Kidney epithelial cell (primary cell): ENCODE results near the gene COX7B2. TPM values are rescaled to one million over a fixed set of nuclear protein-coding genes. Genes with fewer than 3 reads are reported as not detected.

Source experiments
- DNase-seq: peaks from one replicate; pipeline ENCODE4 v3.0.0-alpha.2; 2010; ENCODE audit warnings: low read depth
- H3K27me3 ChIP-seq: 2 replicates; pipeline ENCODE4 v1.6.0; 2011; ENCODE audit warnings: low read length; ENCODE audit not compliant: control insufficient read depth, insufficient read depth
- H3K36me3 ChIP-seq: 2 replicates; pipeline ENCODE4 v1.5.1; 2011; ENCODE audit warnings: low read length; ENCODE audit not compliant: control insufficient read depth, insufficient read depth
- H3K4me3 ChIP-seq: 2 replicates; pipeline ENCODE4 v1.5.1; 2011; ENCODE audit warnings: low read depth, mild to moderate bottlenecking, control low read depth, low read length
- total RNA-seq: library from RNA; depleted of rRNA; stranded (reverse); fragments of >200 nt; gene quantifications from 2 replicates; pipeline ENCODE4 v1.2.3, GENCODE V29; 2015
- TF ChIP-seq, protein P1 (sequence below): IDR thresholded peaks from 2 replicates; pipeline ENCODE4 v1.5.1; 2011; ENCODE audit warnings: mild to moderate bottlenecking, moderate library complexity, low read length, control low read depth, inconsistent platforms; ENCODE audit not compliant: insufficient read depth, poor library complexity, severe bottlenecking

Gene COX7B2
- total RNA-seq, 1 donor from 2014 or later, result not detected

DNA sequence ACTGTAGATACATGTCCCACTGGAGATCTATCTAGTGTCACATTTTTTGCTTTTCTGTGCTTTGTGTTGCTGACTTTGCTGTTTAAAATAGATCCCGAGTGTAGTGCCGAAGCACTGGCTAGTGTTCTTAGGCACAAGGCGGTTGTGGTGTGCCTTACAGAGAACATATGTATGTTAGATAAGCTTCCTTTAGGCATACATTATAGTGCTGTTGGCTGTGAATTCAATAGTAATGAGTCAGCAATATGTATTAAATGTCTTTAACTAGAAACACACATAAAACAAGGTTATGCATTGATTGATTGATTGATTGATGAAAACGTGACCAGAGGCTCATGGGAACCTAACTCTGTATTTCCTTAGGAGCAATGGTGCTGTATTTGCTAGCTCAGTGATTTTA is 56.2 kb downstream of the COX7B2 start:
- TF ChIP-seq, protein P1, sequence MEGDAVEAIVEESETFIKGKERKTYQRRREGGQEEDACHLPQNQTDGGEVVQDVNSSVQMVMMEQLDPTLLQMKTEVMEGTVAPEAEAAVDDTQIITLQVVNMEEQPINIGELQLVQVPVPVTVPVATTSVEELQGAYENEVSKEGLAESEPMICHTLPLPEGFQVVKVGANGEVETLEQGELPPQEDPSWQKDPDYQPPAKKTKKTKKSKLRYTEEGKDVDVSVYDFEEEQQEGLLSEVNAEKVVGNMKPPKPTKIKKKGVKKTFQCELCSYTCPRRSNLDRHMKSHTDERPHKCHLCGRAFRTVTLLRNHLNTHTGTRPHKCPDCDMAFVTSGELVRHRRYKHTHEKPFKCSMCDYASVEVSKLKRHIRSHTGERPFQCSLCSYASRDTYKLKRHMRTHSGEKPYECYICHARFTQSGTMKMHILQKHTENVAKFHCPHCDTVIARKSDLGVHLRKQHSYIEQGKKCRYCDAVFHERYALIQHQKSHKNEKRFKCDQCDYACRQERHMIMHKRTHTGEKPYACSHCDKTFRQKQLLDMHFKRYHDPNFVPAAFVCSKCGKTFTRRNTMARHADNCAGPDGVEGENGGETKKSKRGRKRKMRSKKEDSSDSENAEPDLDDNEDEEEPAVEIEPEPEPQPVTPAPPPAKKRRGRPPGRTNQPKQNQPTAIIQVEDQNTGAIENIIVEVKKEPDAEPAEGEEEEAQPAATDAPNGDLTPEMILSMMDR, result no peak
- Histone ChIP-seq H3K36me3 (no peaks in the 10 kb centered on the region), H3K4me3 (no peak overlapping the region), H3K27me3 (no peaks in the 10 kb centered on the region)
- DNase-seq, result no peak

DNA sequence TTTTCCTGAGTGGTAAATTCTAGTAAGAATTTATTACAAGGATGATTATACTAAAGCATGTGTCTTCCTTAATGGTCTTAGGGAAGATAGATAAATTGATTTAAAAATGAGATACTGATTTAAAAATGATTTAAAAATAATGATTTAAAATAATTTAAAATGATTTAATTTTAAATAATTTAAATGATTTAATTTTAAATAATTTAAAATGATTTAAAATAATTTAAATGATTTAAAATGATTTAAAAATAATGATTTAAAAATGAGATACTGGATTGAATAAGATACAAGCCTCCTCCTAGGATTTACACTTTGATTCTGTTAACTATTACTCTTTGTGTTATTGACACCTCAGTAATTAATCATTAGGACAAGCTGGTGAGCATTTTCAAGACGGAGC is 59.0 kb downstream of the COX7B2 start:
- no peaks in the 10 kb centered on the region for H3K27me3 ChIP-seq
- no peaks in the 10 kb centered on the region for H3K36me3 ChIP-seq
- DNase-seq, result no peak
- TF ChIP-seq, protein P1, result no peak
- H3K4me3 ChIP-seq, result no peak overlapping the region

DNA sequence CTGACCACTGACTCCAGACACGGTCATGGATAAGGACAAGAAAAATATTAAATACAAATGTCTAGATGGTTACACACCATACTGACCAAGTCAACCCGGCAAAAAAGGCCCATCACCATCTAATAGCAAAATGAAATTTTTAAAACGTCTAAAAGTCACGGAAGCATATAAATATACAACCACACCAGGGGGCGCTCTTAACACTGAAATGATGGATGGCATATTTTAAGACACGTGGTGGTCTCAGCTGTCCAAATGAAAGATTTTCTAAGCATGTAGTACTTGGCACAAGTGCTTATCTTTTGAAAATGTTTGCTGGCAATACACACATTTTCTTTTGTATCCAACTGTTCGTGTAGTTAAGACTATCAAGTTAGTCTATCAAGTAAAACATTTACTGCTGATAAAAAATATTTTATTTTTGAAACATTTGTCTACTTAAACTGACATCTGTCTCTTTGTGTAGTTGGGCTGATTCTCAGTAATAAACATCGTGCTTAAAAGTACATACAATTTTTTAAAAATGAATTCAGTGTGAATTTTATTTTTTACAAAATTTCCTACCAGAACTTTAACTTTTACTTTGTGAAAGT is 64.6 kb downstream of the COX7B2 start:
- peak; percentile 5 for DNase-seq
- Histone ChIP-seq H3K36me3 (no peaks in the 10 kb centered on the region), H3K4me3 (no peak overlapping the region), H3K27me3 (no peaks in the 10 kb centered on the region)
- TF ChIP-seq, protein P1, result peak; percentile 65

DNA sequence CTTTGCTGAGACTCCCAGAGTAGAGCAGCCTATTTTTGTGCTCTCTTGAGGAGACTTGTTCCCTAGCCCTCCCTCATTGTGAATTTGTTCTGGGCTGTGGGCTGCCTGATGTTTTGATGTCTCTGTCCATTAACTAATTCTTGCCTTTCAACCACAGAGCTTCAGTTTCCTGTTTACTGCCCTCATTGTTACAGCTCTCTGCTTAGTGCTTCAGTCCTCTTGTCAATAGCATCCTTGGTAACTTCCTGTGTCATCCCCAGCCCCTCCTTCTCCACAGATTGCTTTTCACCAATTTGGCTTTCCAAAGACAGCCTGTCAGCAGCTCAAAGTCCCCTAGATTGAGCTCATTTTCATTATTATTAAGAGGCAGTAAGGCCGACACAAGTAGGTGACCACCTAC is 69.9 kb downstream of the COX7B2 start:
- Histone ChIP-seq H3K36me3 (no peaks in the 10 kb centered on the region), H3K4me3 (no peak overlapping the region), H3K27me3 (no peaks in the 10 kb centered on the region)
- TF ChIP-seq, protein P1, result no peak
- DNase-seq, result no peak

DNA sequence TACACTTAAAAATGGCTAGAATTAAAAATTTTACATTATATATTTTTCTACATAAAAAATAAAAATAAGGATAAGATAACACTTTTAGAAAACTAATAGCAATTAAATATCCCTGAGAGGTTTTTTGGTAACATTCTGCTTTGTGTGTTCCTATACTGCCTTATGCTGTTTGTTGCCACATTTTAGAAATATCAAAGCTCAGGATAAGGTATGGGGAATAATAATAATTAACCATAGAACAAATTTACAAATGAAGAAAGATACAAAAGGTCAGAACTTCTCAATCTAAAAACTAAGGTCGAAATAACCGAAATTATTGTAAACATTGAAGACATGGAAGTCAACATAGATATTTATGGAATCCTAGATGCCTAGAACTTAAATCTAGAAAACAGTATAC is 71.4 kb downstream of the COX7B2 start:
- H3K27me3 ChIP-seq, result no peaks in the 10 kb centered on the region
- TF ChIP-seq, protein P1, result no peak
- no peaks in the 10 kb centered on the region for H3K36me3 ChIP-seq
- no peak overlapping the region for H3K4me3 ChIP-seq
- DNase-seq, result no peak

DNA sequence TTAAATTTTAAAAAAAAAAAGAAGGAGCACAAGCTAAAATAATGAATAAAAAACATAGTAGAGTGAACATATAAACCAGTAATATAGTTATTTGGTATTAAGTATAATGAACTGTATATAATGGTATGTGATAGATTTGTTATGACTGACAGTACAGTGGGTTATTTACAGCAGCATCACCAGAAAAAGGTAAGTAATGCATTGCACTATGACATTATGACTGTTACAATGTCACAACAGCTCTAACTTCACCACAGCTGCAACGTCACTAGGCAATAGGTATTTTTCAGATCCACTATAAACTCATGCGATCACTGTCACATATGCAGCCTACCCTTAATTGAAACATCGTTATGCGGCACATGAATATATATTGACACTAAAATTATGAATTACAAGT is 72.5 kb downstream of the COX7B2 start:
- DNase-seq, result no peak
- H3K4me3 ChIP-seq, result no peak overlapping the region
- TF ChIP-seq, protein P1, result no peak
- H3K27me3 ChIP-seq, result no peaks in the 10 kb centered on the region
- no peaks in the 10 kb centered on the region for H3K36me3 ChIP-seq
